ENCODE measurements around the gene DKKL1. TPM values are rescaled to one million over a fixed set of nuclear protein-coding genes. Genes with fewer than 3 reads are reported as not detected.

The DKKL1 gene
- total RNA-seq, 1 experiment from 2014 or later = 0.95 TPM

DNA sequence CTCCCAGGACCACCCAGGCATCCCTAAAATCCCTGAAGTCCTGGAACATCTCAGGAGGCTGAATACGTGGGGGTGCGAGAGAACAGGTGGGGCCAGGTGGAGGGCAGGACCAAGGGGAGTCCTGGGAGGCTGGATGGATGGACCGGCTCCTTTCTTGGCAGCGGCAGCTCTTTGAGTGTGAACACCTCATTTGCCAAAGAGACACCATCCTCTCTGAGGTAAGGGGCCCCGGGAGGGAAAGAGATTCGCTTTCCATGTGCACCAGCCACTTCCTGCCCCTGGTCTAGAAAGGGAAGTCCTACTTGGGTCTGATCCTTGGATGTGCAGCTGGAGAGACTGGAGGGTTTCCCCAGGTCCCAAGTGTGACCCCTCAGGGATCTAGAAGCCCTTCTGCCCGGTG lies 43.4 kb downstream of the DKKL1 start:
- Histone ChIP-seq H3K27ac (ENCODE audit: low read length) (no peak overlapping the region), H3K4me1 (ENCODE audit: control insufficient read depth, insufficient read depth, low read length) (no peaks in the 10 kb centered on the region), H3K27me3 (ENCODE audit: control insufficient read depth, insufficient read depth, low read length) (no peaks in the 10 kb centered on the region), H3K4me3 (ENCODE audit: low read depth in 2 of 2, low read length in 2 of 2) (no peak overlapping the region), H3K9me3 (ENCODE audit: control insufficient read depth, insufficient read depth, low read depth, low read length) (no peaks in the 10 kb centered on the region), H3K36me3 (ENCODE audit: control insufficient read depth, insufficient read depth, low read length) (no peaks in the 10 kb centered on the region)
- ATAC-seq = no peak
- DNase-seq (ENCODE audit: low read depth, low spot score) = no peak
- intact Hi-C loops (cut with micrococcal nuclease; ENCODE audit: unreplicated experiment) (no loop called here), in situ Hi-C loops (cut with HindIII; ENCODE audit: low pct_unique_long_range_greater_than_20kb, low sequenced_read_pairs) (no loop called here)
- TF ChIP-seq TCF7L2 (IDR thresholded peaks at IDR 0.05; ENCODE audit: low read depth, low read length) = no peak
- TF ChIP-seq, protein P1, sequence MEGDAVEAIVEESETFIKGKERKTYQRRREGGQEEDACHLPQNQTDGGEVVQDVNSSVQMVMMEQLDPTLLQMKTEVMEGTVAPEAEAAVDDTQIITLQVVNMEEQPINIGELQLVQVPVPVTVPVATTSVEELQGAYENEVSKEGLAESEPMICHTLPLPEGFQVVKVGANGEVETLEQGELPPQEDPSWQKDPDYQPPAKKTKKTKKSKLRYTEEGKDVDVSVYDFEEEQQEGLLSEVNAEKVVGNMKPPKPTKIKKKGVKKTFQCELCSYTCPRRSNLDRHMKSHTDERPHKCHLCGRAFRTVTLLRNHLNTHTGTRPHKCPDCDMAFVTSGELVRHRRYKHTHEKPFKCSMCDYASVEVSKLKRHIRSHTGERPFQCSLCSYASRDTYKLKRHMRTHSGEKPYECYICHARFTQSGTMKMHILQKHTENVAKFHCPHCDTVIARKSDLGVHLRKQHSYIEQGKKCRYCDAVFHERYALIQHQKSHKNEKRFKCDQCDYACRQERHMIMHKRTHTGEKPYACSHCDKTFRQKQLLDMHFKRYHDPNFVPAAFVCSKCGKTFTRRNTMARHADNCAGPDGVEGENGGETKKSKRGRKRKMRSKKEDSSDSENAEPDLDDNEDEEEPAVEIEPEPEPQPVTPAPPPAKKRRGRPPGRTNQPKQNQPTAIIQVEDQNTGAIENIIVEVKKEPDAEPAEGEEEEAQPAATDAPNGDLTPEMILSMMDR (IDR thresholded peaks at IDR 0.05) = no peak
- no peak for TF ChIP-seq POLR2AphosphoS5 (IDR thresholded peaks at IDR 0.05; ENCODE audit: low read depth, low read length)
- TF ChIP-seq SIN3A (IDR thresholded peaks at IDR 0.05; ENCODE audit: borderline replicate concordance, insufficient read depth, low read depth, low read length) = no peak
- TF ChIP-seq, protein P2, sequence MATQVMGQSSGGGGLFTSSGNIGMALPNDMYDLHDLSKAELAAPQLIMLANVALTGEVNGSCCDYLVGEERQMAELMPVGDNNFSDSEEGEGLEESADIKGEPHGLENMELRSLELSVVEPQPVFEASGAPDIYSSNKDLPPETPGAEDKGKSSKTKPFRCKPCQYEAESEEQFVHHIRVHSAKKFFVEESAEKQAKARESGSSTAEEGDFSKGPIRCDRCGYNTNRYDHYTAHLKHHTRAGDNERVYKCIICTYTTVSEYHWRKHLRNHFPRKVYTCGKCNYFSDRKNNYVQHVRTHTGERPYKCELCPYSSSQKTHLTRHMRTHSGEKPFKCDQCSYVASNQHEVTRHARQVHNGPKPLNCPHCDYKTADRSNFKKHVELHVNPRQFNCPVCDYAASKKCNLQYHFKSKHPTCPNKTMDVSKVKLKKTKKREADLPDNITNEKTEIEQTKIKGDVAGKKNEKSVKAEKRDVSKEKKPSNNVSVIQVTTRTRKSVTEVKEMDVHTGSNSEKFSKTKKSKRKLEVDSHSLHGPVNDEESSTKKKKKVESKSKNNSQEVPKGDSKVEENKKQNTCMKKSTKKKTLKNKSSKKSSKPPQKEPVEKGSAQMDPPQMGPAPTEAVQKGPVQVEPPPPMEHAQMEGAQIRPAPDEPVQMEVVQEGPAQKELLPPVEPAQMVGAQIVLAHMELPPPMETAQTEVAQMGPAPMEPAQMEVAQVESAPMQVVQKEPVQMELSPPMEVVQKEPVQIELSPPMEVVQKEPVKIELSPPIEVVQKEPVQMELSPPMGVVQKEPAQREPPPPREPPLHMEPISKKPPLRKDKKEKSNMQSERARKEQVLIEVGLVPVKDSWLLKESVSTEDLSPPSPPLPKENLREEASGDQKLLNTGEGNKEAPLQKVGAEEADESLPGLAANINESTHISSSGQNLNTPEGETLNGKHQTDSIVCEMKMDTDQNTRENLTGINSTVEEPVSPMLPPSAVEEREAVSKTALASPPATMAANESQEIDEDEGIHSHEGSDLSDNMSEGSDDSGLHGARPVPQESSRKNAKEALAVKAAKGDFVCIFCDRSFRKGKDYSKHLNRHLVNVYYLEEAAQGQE (IDR thresholded peaks at IDR 0.05; ENCODE audit: insufficient read depth in 1 of 2, low read depth in 2 of 2, low read length in 1 of 2) = no peak
- CTCF ChIA-PET = no interaction called here
- POLR2A ChIA-PET = interaction anchor here (0.6 kb wide), 1 partner anchor 40 kb away, joined by 4 read pairs; no protein-coding TSS in a partner anchor
- no TSS peak for BruUV-seq (replicated peaks)

DNA sequence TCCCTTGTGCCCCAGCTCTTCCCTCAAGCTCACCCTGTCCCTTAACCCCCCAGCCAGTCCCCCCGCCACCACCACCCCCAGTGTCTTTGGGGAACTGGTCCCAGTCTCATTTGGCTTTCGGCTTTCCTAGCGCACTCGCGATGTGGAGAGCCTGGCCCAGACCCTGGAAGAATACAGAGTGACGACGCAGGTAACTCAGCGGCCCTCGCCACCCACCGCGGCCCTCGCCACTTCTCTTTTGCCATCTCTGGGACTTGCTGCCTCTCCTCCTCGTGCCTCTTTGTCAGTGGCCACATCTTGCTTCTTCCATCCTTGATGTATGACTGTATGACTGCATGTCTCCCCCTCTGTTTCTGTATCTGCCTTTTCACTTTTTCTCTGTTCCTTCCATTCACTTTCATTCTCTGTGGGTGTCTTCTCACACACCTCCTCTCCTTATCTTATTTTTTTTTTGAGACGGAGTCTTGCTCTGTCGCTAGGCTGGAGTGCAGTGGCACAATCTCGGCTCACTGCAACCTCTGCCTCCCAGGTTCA lies 43.9 kb downstream of the DKKL1 start:
- POLR2A ChIA-PET = interaction anchor here (0.6 kb wide), 1 partner anchor 37 kb away, joined by 4 read pairs; no protein-coding TSS in a partner anchor
- in situ Hi-C loops (cut with HindIII; ENCODE audit: low pct_unique_long_range_greater_than_20kb, low sequenced_read_pairs) = no loop called here
- no peaks in the 10 kb centered on the region for H3K36me3 ChIP-seq (ENCODE audit: control insufficient read depth, insufficient read depth, low read length)
- no TSS peak for BruUV-seq (replicated peaks)
- no peaks in the 10 kb centered on the region for H3K4me1 ChIP-seq (ENCODE audit: control insufficient read depth, insufficient read depth, low read length)
- DNase-seq (ENCODE audit: low read depth, low spot score) (no peak), ATAC-seq (no peak)
- no peak overlapping the region for H3K27ac ChIP-seq (ENCODE audit: low read length)
- CTCF ChIA-PET = no interaction called here
- H3K4me3 ChIP-seq (ENCODE audit: low read depth in 2 of 2, low read length in 2 of 2) = no peak overlapping the region
- H3K27me3 ChIP-seq (ENCODE audit: control insufficient read depth, insufficient read depth, low read length) = no peaks in the 10 kb centered on the region
- TF ChIP-seq, protein P2 (IDR thresholded peaks at IDR 0.05; ENCODE audit: insufficient read depth in 1 of 2, low read depth in 2 of 2, low read length in 1 of 2) = no peak
- TF ChIP-seq SIN3A (IDR thresholded peaks at IDR 0.05; ENCODE audit: borderline replicate concordance, insufficient read depth, low read depth, low read length) = no peak
- TF ChIP-seq, protein P1 (IDR thresholded peaks at IDR 0.05) = no peak
- no peak for TF ChIP-seq TCF7L2 (IDR thresholded peaks at IDR 0.05; ENCODE audit: low read depth, low read length)
- no peak for TF ChIP-seq POLR2AphosphoS5 (IDR thresholded peaks at IDR 0.05; ENCODE audit: low read depth, low read length)
- intact Hi-C loops (cut with micrococcal nuclease; ENCODE audit: unreplicated experiment) = no loop called here
- H3K9me3 ChIP-seq (ENCODE audit: control insufficient read depth, insufficient read depth, low read depth, low read length) = no peaks in the 10 kb centered on the region

Data from Panc1 (cell line).